Loucy (cell line): ENCODE measurements around the gene RAB8A.

Experiments used
- H2AFZ ChIP-seq: fragments of 200-600 bp; sonication (generic); 2 replicates; pipeline ENCODE4 v1.6.0; 2016; ENCODE audit warnings: antibody characterized with exemption, mild to moderate bottlenecking, low read length, moderate library complexity
- H3F3A ChIP-seq: fragments of 200-600 bp; 2 replicates; pipeline ENCODE4 v1.6.0; 2016; ENCODE audit warnings: antibody characterized with exemption, low read depth, mild to moderate bottlenecking
- H3K27me3 ChIP-seq: fragments of 200-600 bp; sonication (generic); 2 replicates; pipeline ENCODE4 v1.6.1; 2014; ENCODE audit warnings: low read length, mild to moderate bottlenecking; ENCODE audit not compliant: insufficient read depth, poor library complexity, severe bottlenecking
- H3K36me3 ChIP-seq: fragments of 200-600 bp; sonication (generic); 2 replicates; pipeline ENCODE4 v1.6.1; 2016; ENCODE audit warnings: low read length; ENCODE audit not compliant: insufficient read depth
- H3K4me1 ChIP-seq: fragments of 200-600 bp; sonication (generic); 2 replicates; pipeline ENCODE4 v1.5.1; 2014; ENCODE audit warnings: low read length, mild to moderate bottlenecking; ENCODE audit not compliant: insufficient read depth, poor library complexity, severe bottlenecking
- H3K4me2 ChIP-seq: fragments of 200-600 bp; sonication (generic); 2 replicates; pipeline ENCODE4 v1.6.0; 2014; ENCODE audit warnings: antibody characterized with exemption, low read length, low read depth, mild to moderate bottlenecking; ENCODE audit not compliant: poor library complexity, severe bottlenecking
- H3K4me3 ChIP-seq: fragments of 200-600 bp; sonication (generic); 2 replicates; pipeline ENCODE4 v1.5.1; 2014; ENCODE audit warnings: low read length, mild to moderate bottlenecking, mixed read lengths; ENCODE audit not compliant: poor library complexity, severe bottlenecking
- H3K79me2 ChIP-seq: fragments of 200-600 bp; sonication (generic); 2 replicates; pipeline ENCODE4 v1.6.1; 2014; ENCODE audit warnings: low read length; ENCODE audit not compliant: insufficient read depth
- H3K9ac ChIP-seq: fragments of 200-600 bp; sonication (generic); 2 replicates; pipeline ENCODE4 v1.6.0; 2014; ENCODE audit warnings: mild to moderate bottlenecking, low read depth, low read length, moderate library complexity; ENCODE audit not compliant: poor library complexity, severe bottlenecking
- H3K9me2 ChIP-seq: fragments of 200-600 bp; sonication (generic); replicated peaks from 2 replicates; pipeline ENCODE4 v1.6.1; 2016; ENCODE audit warnings: low read depth, low read length, mixed read lengths
- H3K9me3 ChIP-seq: fragments of 200-600 bp; sonication (generic); 2 replicates; pipeline ENCODE4 v1.6.1; 2014; ENCODE audit warnings: mild to moderate bottlenecking, antibody characterized with exemption, low read length, low read depth; ENCODE audit not compliant: insufficient read depth
- H4K20me1 ChIP-seq: fragments of 200-600 bp; sonication (generic); 2 replicates; pipeline ENCODE4 v1.6.0; 2014; ENCODE audit warnings: antibody characterized with exemption, low read length, mild to moderate bottlenecking; ENCODE audit not compliant: insufficient read depth, poor library complexity, severe bottlenecking
- EZH2phosphoT487 ChIP-seq: fragments of 200-600 bp; IDR thresholded peaks from 2 replicates; pipeline ENCODE4 v1.6.1; 2018; ENCODE audit warnings: antibody characterized with exemption, mild to moderate bottlenecking, moderate library complexity, borderline replicate concordance
- TF ChIP-seq, protein P1 (sequence below): fragments of 200-600 bp; sonication (generic); conservative IDR thresholded peaks from 2 replicates; pipeline ENCODE4 v1.5.1; 2014; ENCODE audit warnings: mild to moderate bottlenecking, antibody characterized with exemption, low read length

The RAB8A gene

GRCh38 chr19:16160943-16161560, 49.4 kb downstream of the RAB8A start:
- no peak for TF ChIP-seq EZH2phosphoT487
- TF ChIP-seq, protein P1, sequence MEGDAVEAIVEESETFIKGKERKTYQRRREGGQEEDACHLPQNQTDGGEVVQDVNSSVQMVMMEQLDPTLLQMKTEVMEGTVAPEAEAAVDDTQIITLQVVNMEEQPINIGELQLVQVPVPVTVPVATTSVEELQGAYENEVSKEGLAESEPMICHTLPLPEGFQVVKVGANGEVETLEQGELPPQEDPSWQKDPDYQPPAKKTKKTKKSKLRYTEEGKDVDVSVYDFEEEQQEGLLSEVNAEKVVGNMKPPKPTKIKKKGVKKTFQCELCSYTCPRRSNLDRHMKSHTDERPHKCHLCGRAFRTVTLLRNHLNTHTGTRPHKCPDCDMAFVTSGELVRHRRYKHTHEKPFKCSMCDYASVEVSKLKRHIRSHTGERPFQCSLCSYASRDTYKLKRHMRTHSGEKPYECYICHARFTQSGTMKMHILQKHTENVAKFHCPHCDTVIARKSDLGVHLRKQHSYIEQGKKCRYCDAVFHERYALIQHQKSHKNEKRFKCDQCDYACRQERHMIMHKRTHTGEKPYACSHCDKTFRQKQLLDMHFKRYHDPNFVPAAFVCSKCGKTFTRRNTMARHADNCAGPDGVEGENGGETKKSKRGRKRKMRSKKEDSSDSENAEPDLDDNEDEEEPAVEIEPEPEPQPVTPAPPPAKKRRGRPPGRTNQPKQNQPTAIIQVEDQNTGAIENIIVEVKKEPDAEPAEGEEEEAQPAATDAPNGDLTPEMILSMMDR = no peak
- no peaks in the 10 kb centered on the region for H3K9me2 ChIP-seq
- H3K4me3 ChIP-seq = no peak overlapping the region
- no peaks in the 10 kb centered on the region for H3K27me3 ChIP-seq
- no peaks in the 10 kb centered on the region for H4K20me1 ChIP-seq
- no peak overlapping the region for H3K9ac ChIP-seq
- peaks cover 4% of the 10 kb centered on the region for H3K4me1 ChIP-seq
- no peaks in the 10 kb centered on the region for H3K9me3 ChIP-seq
- no peaks in the 10 kb centered on the region for H3K79me2 ChIP-seq
- H3F3A ChIP-seq = peaks cover 12% of the 10 kb centered on the region; the same call in 1 of the 2 replicates
- H2AFZ ChIP-seq = no peak overlapping the region
- H3K4me2 ChIP-seq = no peak overlapping the region
- peaks cover 21% of the 10 kb centered on the region; the same call in 1 of the 2 replicates for H3K36me3 ChIP-seq

- Histone ChIP-seq H3K4me2 (no peak overlapping the region), H3K9me2 (no peaks in the 10 kb centered on the region), H2AFZ (no peak overlapping the region), H3K79me2 (no peaks in the 10 kb centered on the region), H3K36me3 (peaks cover 13% of the 10 kb centered on the region; the same call in 1 of the 2 replicates), H3K4me3 (no peak overlapping the region), H3K9ac (no peak overlapping the region), H3K9me3 (no peaks in the 10 kb centered on the region), H3F3A (peaks cover 12% of the 10 kb centered on the region; the same call in 1 of the 2 replicates), H3K27me3 (no peaks in the 10 kb centered on the region), H3K4me1 (peaks cover 4% of the 10 kb centered on the region), H4K20me1 (no peaks in the 10 kb centered on the region)
- TF ChIP-seq, protein P1 = no peak
- no peak for TF ChIP-seq EZH2phosphoT487
Measured at GRCh38 chr19:16161840-16162239, 50.2 kb downstream of the RAB8A start.

GRCh38 chr19:16164222-16164890, 52.7 kb downstream of the RAB8A start:
- H3K79me2 ChIP-seq = no peaks in the 10 kb centered on the region
- H3K9ac ChIP-seq = no peak overlapping the region
- peaks cover 4% of the 10 kb centered on the region; the same call in 1 of the 2 replicates for H3K9me3 ChIP-seq
- no peak overlapping the region for H2AFZ ChIP-seq
- no peaks in the 10 kb centered on the region for H3K9me2 ChIP-seq
- no peak overlapping the region for H3K4me2 ChIP-seq
- H3K27me3 ChIP-seq = no peaks in the 10 kb centered on the region
- no peaks in the 10 kb centered on the region; the same call in 1 of the 2 replicates for H3F3A ChIP-seq
- H4K20me1 ChIP-seq = no peaks in the 10 kb centered on the region
- H3K36me3 ChIP-seq = no peaks in the 10 kb centered on the region
- H3K4me1 ChIP-seq = peaks cover 20% of the 10 kb centered on the region
- no peak overlapping the region for H3K4me3 ChIP-seq
- TF ChIP-seq, protein P1 = no peak
- no peak for TF ChIP-seq EZH2phosphoT487
